ENCODE data around the gene ICAM2. TPM values are rescaled to one million over a fixed set of nuclear protein-coding genes. Genes with fewer than 3 reads are reported as not detected.

ICAM2 gene
- total RNA-seq, 2 experiments from 2014 or later = 65.0 to 66.7 TPM

DNA sequence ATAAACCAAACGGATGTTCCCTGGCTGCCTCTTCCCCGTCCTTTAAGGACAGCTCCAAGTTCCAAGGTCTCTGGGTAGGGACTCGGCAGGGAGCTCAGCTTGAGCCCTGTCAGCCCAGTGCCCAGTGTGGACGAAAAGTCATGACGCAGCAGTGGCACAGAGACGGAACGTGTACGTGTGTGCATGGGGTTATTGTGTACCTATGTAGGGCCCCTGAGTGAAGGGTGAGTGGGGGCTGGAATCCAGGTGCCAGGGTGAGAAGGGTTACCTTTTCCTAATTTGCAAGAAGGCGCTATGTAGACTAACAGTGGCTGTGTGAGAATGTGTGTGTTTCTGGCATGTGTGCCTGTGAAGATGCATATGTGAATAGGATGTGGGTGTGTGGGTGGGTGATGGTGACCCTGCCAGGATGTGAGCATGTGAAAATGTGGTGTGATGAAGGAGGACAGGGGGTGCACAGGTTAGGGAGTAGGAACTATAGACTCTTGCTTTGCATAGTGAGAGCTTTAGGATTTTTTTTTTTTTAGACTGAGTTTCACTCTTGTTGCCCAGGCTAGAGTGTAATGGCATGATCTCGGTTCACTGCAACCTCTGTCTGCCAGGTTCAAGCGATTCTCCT lies 53.7 kb downstream of the ICAM2 start:
- H3K9me3 Mint-ChIP-seq = no peaks in the 10 kb centered on the region
- H3K4me3 Mint-ChIP-seq = no peak overlapping the region
- DNase-seq = peak; percentile 70
- CTCF ChIA-PET = interaction anchor here (1.0 to 4.2 kb wide), 3 partner anchors 20 to 55 kb away, joined by 3 to 24 read pairs (median 3); partner anchors contain the start of gene CSHL1
- H3K27ac Mint-ChIP-seq = peak overlapping the region; percentile 5
- H3K36me3 Mint-ChIP-seq = no peaks in the 10 kb centered on the region
- intact Hi-C loops (cut with micrococcal nuclease) = loop anchor here (2.0 kb wide), 1 partner anchor 20 kb away; no protein-coding TSS in a partner anchor
- no peaks in the 10 kb centered on the region for H3K27me3 Mint-ChIP-seq
- POLR2A ChIA-PET = no interaction called here
- peaks cover 15% of the 10 kb centered on the region for H3K4me1 Mint-ChIP-seq (ENCODE audit: low read depth)

DNA sequence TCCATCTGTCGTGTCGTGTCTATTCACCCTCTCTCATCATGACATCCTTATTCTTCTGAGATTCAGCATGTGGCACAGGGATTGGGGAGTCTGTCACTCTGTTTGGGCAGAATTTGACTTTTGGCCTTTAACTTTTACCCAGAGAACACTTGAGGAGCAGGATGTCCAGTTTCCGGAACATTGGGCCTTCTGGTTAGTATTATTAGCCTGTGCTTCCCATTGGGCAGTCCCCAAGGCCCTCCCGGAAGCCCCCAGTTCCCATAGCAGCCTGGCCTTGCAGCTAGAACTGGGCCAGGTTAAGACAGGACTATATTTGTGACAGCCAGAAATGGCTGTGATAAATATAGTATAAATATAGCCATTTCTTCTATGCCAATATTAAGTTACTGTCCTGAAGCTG lies 57.3 kb downstream of the ICAM2 start:
- POLR2A ChIA-PET = no interaction called here
- intact Hi-C loops (cut with micrococcal nuclease) = no loop called here
- DNase-seq = no peak
- CTCF ChIA-PET = interaction anchor here (1.4 to 4.2 kb wide), 2 partner anchors 16 to 44 kb away, joined by 4 to 24 read pairs; no protein-coding TSS in a partner anchor
- no peaks in the 10 kb centered on the region for H3K9me3 Mint-ChIP-seq
- H3K4me3 Mint-ChIP-seq = no peak overlapping the region
- H3K27me3 Mint-ChIP-seq = no peaks in the 10 kb centered on the region
- peaks cover 13% of the 10 kb centered on the region for H3K4me1 Mint-ChIP-seq (ENCODE audit: low read depth)
- H3K27ac Mint-ChIP-seq = no peak overlapping the region
- H3K36me3 Mint-ChIP-seq = no peaks in the 10 kb centered on the region

DNA sequence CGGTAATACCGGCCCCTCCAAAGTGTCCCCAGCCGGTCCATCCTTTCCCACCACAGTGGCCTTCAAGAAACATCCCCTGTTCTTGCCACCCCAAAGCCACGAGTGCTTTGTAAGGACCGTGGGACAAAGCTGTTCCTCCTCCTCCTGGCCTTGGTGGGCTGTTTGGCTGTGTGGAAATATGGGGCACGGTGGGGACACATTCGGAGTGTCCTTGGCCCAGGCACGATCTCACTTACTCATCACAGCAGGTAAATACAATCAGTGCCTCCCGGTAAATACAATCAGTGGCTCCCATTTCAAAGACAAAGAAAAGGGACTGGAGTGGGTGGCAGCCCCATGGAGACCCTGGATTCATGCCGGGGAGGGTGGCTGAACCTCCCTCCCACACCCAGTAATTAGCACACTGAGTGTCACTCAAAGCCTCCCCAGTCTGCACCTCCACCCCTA lies 58.1 kb downstream of the ICAM2 start:
- Mint-ChIP-seq H3K27me3 (no peaks in the 10 kb centered on the region), H3K4me3 (no peak overlapping the region), H3K4me1 (ENCODE audit: low read depth) (peaks cover 12% of the 10 kb centered on the region), H3K27ac (no peak overlapping the region), H3K9me3 (no peaks in the 10 kb centered on the region), H3K36me3 (no peaks in the 10 kb centered on the region)
- DNase-seq = no peak
- intact Hi-C loops (cut with micrococcal nuclease) = no loop called here
- ChIA-PET POLR2A (interaction anchor here (0.6 kb wide), 1 partner anchor 544 kb away, joined by 3 read pairs; the partner anchor contains the start of gene CEP95), CTCF (interaction anchor here (2.3 kb wide), 1 partner anchor 16 kb away, joined by 16 read pairs; no protein-coding TSS in a partner anchor)

DNA sequence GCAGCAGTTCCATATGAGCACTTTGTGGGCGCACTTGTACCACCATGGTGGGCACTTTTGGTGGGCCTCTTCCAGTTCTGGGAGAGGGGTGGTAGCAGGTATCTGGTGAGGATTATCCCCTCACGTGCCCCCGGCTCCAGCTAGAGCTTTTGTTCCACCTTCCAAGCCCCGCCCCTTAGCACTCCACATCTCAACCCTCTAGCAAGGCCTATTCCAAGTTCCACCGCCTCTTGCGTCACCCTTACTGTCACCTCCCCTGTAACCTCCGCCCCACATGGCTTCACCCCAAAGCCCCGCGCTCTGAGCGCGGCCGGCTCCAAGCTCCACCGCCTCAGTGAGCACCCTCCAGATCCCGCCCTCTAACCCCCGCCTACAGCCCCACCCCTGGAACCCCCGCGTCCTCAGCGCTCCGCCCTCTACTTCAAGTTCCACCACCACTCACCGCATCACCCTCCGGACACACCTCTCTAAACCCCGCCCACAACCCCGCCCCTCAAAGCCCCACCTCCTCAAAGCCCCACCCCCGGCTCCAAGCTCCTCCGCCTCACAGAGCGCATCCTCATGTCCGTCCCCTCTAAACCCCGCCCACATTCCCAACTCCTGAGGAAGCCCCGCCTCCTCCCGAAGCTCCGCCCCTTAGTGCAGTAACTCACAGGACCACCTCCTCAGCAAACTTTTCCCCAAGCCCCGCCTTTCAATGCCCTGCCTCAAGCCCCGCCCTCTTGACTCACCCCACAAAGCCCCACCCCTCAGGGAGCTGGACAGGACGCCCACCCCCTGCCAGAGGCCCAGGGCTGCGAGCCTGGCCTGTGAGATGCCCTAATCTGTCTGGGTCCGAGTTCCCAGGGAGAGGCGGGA lies 58.8 kb downstream of the ICAM2 start:
- Mint-ChIP-seq H3K27me3 (no peaks in the 10 kb centered on the region), H3K4me1 (ENCODE audit: low read depth) (peaks cover 4% of the 10 kb centered on the region), H3K36me3 (no peaks in the 10 kb centered on the region), H3K4me3 (peak overlapping the region; percentile 39), H3K27ac (no peak overlapping the region), H3K9me3 (no peaks in the 10 kb centered on the region)
- ChIA-PET POLR2A (interaction anchor here (0.6 kb wide), 1 partner anchor 545 kb away, joined by 3 read pairs; the partner anchor contains the start of gene CEP95), CTCF (interaction anchor here (0.7 to 2.3 kb wide), 5 partner anchors 15 to 172 kb away, joined by 3 to 16 read pairs (median 3); no protein-coding TSS in a partner anchor)
- intact Hi-C loops (cut with micrococcal nuclease) = no loop called here
- DNase-seq = peak; percentile 70

DNA sequence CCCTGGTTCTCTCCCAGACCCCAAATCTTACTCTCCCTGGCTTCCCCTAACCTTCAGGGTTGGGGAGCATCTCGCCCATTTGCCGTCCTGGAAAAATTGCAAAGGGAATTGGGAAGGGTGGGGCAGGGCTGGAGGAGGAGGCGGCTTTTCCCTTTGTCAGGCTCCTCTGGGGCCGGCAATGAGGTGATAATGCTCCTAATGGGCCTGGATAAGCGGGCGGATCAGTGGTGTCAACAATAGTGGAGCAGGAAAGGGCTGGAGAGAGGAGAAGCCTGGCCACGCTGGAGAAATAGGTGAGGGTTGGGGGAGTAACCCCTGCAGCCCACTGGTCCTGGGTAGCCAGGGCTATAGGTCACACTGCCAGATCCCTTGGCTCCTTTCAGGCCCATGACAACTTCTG lies 60.0 kb downstream of the ICAM2 start:
- Mint-ChIP-seq H3K4me3 (no peak overlapping the region), H3K4me1 (ENCODE audit: low read depth) (peaks cover 2% of the 10 kb centered on the region), H3K27me3 (no peaks in the 10 kb centered on the region), H3K27ac (no peak overlapping the region), H3K36me3 (no peaks in the 10 kb centered on the region), H3K9me3 (no peaks in the 10 kb centered on the region)
- CTCF ChIA-PET = interaction anchor here (1.3 to 2.3 kb wide), 2 partner anchors 14 to 30 kb away, joined by 4 to 16 read pairs; no protein-coding TSS in a partner anchor
- POLR2A ChIA-PET = no interaction called here
- no peak for DNase-seq
- intact Hi-C loops (cut with micrococcal nuclease) = no loop called here

DNA sequence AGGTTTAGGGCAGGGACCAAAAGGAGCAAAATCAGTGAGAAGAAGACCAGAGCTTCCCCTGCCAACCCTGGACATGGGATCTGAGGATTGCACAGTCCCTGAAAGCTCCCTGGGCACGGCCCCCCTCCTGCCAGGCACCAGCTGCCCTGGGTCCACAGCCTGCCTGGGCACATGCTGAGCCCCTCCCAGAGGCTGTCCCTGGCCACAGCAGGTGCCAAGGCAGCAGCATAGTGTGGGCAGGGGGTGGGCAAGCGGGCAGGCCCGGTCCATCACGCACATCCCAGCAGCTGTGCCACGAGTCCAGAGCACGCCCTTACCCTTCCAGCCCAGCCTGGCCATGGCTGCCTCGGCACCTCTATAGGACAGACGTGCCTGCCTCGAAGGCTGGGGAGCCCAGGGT lies 60.4 kb downstream of the ICAM2 start:
- Mint-ChIP-seq H3K9me3 (no peaks in the 10 kb centered on the region), H3K27me3 (no peaks in the 10 kb centered on the region), H3K4me1 (ENCODE audit: low read depth) (peaks cover 5% of the 10 kb centered on the region), H3K4me3 (no peak overlapping the region), H3K27ac (no peak overlapping the region), H3K36me3 (no peaks in the 10 kb centered on the region)
- POLR2A ChIA-PET = no interaction called here
- DNase-seq = no peak
- intact Hi-C loops (cut with micrococcal nuclease) = no loop called here
- CTCF ChIA-PET = interaction anchor here (0.8 kb wide), 1 partner anchor 32 kb away, joined by 3 read pairs; no protein-coding TSS in a partner anchor

DNA sequence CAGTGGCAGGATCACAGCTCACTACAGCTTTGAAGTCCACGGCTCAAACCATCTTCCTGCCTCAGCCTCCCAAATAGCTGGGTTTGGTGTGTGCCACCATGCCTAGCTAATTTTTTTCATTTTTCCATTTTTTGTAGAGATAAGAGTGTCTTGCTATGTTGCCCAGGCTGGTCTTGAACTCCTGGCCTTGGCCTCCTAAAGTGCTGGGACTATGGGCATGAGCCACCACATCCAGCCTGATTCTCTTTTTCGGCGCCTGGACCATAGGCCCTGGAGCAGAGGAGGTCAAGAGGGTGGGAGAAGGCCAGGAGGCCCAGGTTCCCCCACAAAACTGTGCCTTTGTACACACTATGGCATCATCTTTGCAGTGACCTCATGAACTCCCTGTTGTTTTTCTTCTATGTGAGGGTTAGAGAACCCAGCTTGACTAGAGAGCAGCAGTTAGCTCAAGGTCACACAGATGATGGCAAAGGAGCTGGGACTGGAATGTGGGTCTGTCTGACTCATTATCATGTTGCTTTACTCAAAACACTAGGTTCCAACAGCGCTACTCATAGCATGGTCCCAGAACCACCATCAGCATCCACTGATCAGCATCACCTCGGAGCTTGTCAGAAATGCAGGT lies 64.0 kb downstream of the ICAM2 start:
- DNase-seq = no peak
- Mint-ChIP-seq H3K27ac (no peak overlapping the region), H3K27me3 (no peaks in the 10 kb centered on the region), H3K4me1 (ENCODE audit: low read depth) (peaks cover 17% of the 10 kb centered on the region), H3K4me3 (no peak overlapping the region), H3K36me3 (no peaks in the 10 kb centered on the region), H3K9me3 (no peaks in the 10 kb centered on the region)
- ChIA-PET CTCF (interaction anchor here (0.8 to 3.1 kb wide), 4 partner anchors 10 to 177 kb away, joined by 3 to 23 read pairs (median 6); partner anchors contain the start of gene GH1), POLR2A (interaction anchor here (1.6 kb wide), 1 partner anchor 64 kb away, joined by 5 read pairs; the partner anchor contains the start of gene ICAM2)
- intact Hi-C loops (cut with micrococcal nuclease) = no loop called here

DNA sequence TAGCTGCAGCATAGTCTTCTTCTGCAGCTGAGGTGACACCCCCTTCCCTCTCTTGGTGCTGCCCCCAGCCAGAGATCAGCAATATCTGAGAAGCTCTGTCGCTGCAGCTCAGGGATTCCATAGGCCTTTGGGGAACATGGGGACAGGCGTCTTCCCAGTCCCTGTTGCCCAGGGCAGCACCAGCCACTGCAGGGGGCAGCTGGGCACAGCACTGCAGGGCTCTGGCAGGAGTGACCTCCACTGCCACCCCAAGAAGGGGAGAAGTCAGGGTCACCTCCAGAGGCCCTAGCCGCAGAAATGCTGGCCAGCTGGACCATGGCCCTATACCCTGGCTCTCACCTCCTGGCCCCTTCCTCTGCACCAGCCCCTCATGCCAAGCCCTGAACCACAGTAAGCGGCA lies 64.6 kb downstream of the ICAM2 start:
- intact Hi-C loops (cut with micrococcal nuclease) = no loop called here
- ChIA-PET CTCF (interaction anchor here (1.1 to 3.1 kb wide), 3 partner anchors 9 to 178 kb away, joined by 5 to 23 read pairs (median 7); partner anchors contain the start of gene GH1), POLR2A (no interaction called here)
- H3K9me3 Mint-ChIP-seq = no peaks in the 10 kb centered on the region
- peaks cover 17% of the 10 kb centered on the region for H3K4me1 Mint-ChIP-seq (ENCODE audit: low read depth)
- no peak overlapping the region for H3K27ac Mint-ChIP-seq
- no peak overlapping the region for H3K4me3 Mint-ChIP-seq
- DNase-seq = no peak
- H3K27me3 Mint-ChIP-seq = no peaks in the 10 kb centered on the region
- no peaks in the 10 kb centered on the region for H3K36me3 Mint-ChIP-seq

DNA sequence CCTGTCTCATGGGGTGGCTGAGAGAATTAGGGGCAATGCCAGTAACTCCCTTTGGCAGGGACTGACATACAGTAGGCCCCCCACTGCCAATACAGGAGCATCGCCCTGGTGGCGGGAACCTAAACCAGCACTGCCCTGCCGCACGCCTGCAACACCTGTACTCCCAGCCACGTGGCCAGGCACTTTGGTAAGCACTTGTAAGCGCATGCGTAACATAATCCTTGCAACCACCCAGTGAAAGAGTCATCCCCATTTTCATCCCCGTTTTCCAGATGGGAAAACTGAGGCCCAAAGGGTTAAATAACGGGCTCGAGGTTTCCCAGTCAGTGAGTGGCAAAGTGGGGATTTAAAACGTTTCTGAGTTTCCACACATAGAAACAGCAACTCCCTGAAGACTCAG lies 65.2 kb downstream of the ICAM2 start:
- intact Hi-C loops (cut with micrococcal nuclease) = no loop called here
- H3K9me3 Mint-ChIP-seq = no peaks in the 10 kb centered on the region
- H3K27ac Mint-ChIP-seq = no peak overlapping the region
- no peaks in the 10 kb centered on the region for H3K27me3 Mint-ChIP-seq
- no peak for DNase-seq
- ChIA-PET CTCF (interaction anchor here (1.1 to 2.5 kb wide), 6 partner anchors 9 to 179 kb away, joined by 4 to 9 read pairs (median 6); partner anchors contain the start of gene GH1), POLR2A (interaction anchor here (0.8 to 1.3 kb wide), 3 partner anchors 13 to 25 kb away, joined by 3 to 4 read pairs (median 3); no protein-coding TSS in a partner anchor)
- peaks cover 17% of the 10 kb centered on the region for H3K4me1 Mint-ChIP-seq (ENCODE audit: low read depth)
- H3K4me3 Mint-ChIP-seq = no peak overlapping the region
- no peaks in the 10 kb centered on the region for H3K36me3 Mint-ChIP-seq

DNA sequence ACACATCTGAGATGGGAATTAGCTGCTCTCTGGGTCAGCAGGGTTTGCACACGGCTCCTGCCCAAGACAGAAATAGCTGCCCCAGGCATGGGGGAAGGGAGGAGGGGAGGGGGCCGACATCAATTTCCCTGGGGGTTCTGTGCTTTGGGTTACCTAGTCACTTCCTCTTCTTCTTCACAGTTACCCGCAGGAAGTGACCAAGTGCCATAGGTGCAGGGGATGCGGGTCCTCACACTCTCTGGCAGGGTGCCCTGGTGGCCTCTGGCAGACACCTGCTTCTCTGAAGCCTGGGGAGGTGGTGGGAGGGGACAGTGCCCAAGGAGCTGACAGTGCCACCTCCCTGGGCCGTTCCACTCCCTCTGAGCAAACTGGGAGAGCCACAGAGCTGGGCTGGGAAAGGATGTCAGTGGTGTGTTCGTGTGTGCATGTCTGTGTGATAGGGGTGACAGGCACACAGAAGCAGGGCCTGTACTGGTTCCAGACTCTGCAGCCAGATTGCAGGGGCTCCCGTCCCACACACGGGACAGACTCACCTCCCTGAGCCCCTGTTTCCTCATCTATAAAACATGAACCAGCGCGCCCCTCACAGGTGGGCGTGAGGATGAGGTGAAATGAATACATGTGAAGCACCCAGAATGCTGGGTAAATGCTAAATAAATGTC lies 65.9 kb downstream of the ICAM2 start:
- H3K27ac Mint-ChIP-seq = peak overlapping the region; percentile 44
- H3K4me1 Mint-ChIP-seq (ENCODE audit: low read depth) = peaks cover 17% of the 10 kb centered on the region
- no peaks in the 10 kb centered on the region for H3K9me3 Mint-ChIP-seq
- no peak overlapping the region for H3K4me3 Mint-ChIP-seq
- ChIA-PET POLR2A (interaction anchor here (0.8 to 1.3 kb wide), 3 partner anchors 13 to 26 kb away, joined by 3 to 4 read pairs (median 3); no protein-coding TSS in a partner anchor), CTCF (interaction anchor here (0.6 to 2.5 kb wide), 7 partner anchors 8 to 179 kb away, joined by 3 to 9 read pairs (median 6); partner anchors contain the start of gene ICAM2)
- H3K36me3 Mint-ChIP-seq = no peaks in the 10 kb centered on the region
- H3K27me3 Mint-ChIP-seq = no peaks in the 10 kb centered on the region
- DNase-seq = peak; percentile 69
- intact Hi-C loops (cut with micrococcal nuclease) = loop anchor here (5.0 kb wide), 1 partner anchor 38 kb away; no protein-coding TSS in a partner anchor

All from activated CD4-positive, alpha-beta memory T cell treated with anti-CD3 and anti-CD28 coated beads for 36 hours (primary cell).